H1 (cell line): ENCODE measurements around the gene NAT9. TPM values are rescaled to one million over a fixed set of nuclear protein-coding genes. Genes with fewer than 3 reads are reported as not detected.

Experiments
- polyA plus RNA-seq, 7 experiments: library from polyadenylated mRNA; depleted of rRNA in 3 of 7; stranded (reverse) in 5 of 7; unstranded in 2 of 7; fragments of >200 nt in 5 of 7; fragments of 200-250 nt in 2 of 7; gene quantifications; 1 replicate in 5 of 7; 2 replicates in 1 of 7; 4 replicates in 1 of 7; pipeline versions ENCODE4 v1.2.1 to v1.2.3, GENCODE V29; 2011 to 2013; ENCODE audit warnings: missing spikeins in 2 of 7, mixed read lengths in 2 of 7
- total RNA-seq: library from RNA; stranded (reverse); fragmentation: NEBNext Ultra II Directional; extraction: Animal tissue kit (Norgen Biotek cat#: 25700); gene quantifications from 2 replicates; pipeline ENCODE4 v1.2.1, GENCODE V29; 2021
- TF ChIP-seq, protein P1 (sequence below): IDR thresholded peaks from 2 replicates; pipeline ENCODE4 v1.6.1; 2012; ENCODE audit warnings: low read length, inconsistent platforms

The NAT9 gene
- total and polyA plus RNA-seq, 2 of the 8 experiments (the other 6 are each of a cell fraction or from before 2014, with no cell fraction given) = 32.3 to 42.7 TPM

DNA sequence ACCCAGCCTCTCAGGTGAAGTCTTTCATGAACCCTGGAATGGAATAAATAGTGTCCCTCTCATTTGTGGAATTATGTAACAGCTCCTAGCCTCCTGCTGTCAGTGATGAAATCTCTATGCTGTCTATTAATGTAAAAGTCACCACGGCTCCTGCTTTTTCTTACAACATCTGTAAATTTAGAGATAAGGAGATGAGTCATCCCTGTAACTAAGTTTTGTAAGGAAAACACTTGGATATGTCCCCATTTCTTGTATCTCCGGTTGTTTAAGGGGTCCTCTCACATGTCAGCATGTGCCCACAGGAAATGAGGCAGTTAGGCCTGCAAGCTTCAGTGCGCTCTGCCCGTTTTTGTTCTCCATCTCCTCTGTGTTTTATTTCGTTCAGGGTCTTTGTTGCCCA is 2.8 kb upstream of the NAT9 start (continued):
- TF ChIP-seq, protein P1, sequence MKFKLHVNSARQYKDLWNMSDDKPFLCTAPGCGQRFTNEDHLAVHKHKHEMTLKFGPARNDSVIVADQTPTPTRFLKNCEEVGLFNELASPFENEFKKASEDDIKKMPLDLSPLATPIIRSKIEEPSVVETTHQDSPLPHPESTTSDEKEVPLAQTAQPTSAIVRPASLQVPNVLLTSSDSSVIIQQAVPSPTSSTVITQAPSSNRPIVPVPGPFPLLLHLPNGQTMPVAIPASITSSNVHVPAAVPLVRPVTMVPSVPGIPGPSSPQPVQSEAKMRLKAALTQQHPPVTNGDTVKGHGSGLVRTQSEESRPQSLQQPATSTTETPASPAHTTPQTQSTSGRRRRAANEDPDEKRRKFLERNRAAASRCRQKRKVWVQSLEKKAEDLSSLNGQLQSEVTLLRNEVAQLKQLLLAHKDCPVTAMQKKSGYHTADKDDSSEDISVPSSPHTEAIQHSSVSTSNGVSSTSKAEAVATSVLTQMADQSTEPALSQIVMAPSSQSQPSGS = no peak
